GM19468 (cell line): Measurements from ENCODE around the gene MCF2L.

Experiments
- ATAC-seq: cut with Tn5 transposase; IDR thresholded peaks from one replicate; pipeline ENCODE4 v1.9.1; 2021; ENCODE audit warnings: mild to moderate bottlenecking, moderate library complexity, moderate number of reproducible peaks; ENCODE audit not compliant: unreplicated experiment; ENCODE audit errors: extremely low read depth

MCF2L gene

DNA sequence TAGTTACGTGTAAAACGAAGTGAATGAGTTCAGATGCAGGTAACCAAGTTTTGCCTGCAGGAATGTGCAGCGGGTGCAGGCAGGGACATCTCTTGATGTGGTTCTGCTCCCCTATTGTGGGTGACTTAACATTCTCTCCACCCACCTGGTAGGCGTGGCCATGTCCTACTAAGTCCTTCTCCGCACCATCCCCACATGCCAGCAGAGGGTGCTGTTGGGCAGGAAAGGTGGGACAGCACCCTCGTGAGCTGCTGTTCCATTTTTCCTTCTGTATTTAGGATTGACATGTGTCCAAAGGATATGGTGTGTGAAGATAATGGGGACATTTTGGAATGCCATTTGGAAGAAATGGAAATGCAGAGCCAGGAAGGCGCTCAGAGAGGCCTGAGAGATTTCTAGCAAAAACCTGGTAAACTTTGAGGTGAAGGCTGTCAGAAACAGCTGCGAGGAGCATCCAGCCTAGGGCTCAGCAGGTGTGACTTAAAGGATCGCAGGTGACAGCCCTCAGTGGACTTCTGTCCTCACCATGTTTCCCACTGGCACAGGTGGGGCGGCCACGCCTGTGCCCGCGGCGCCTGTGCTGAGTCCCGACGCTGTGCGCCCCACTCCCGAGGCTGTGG, 26.2 kb upstream of the MCF2L start:
- peak; percentile 89 for ATAC-seq

DNA sequence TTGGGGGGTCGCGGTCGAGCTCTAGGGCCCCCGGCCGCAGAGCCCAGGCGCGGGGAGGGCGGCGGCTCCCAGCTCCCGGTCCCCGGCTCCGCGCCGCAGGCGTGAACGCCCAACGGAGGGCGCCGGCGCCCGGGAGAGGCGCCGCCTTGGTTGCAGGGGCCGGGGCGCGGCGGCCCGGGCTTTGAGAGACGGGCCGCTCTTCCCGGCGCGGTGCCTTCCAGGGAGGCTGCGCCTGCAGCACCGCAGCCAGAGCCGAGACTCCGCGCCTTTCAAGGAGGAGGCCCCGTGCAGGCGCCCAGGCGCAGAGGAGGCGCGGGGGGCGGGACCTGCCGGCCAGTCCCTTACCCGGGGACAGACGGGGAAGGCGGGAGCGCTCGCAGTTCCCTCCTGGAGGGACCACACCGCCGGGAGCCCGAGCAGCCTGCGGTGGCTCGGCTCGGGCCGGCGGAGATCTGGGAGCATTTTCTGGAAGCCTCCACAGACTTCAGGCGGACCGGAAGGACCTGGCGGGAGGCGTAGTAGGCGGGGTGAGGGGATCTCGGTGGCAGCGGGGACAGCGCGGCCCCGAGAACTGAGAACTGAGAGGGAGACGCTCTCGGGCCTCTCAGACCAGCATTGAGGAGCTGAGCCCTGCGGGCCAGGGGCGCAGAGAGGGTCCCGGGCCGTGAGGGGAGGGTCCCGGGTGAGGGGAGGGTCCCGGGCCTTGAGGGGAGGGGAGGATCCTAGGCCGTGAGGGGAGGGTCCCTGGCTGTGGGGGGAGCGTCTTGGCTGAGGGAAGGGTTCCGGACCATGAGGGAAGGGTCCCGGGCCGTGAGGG, 25.5 kb upstream of the MCF2L start:
- no peak for ATAC-seq

DNA sequence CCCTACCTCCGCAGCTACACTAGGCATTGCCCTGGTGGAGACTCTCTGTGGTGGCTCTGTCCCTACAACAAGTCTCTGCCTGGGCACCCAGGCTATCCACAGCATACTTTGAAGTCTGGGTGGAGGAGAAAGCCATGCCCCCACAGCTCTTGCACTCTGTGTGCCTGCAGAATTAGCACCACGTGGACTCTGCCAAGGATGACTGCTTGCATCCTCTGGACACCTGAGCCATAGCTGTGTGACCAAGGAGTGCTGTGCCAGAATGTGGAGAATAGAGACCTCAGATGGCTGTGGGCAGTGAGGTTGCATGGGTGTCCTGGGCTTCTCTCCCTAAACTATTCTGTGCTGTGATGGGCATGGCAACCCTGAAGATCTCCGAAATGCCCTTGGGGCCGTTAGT, 21.2 kb upstream of the MCF2L start:
- no peak for ATAC-seq

DNA sequence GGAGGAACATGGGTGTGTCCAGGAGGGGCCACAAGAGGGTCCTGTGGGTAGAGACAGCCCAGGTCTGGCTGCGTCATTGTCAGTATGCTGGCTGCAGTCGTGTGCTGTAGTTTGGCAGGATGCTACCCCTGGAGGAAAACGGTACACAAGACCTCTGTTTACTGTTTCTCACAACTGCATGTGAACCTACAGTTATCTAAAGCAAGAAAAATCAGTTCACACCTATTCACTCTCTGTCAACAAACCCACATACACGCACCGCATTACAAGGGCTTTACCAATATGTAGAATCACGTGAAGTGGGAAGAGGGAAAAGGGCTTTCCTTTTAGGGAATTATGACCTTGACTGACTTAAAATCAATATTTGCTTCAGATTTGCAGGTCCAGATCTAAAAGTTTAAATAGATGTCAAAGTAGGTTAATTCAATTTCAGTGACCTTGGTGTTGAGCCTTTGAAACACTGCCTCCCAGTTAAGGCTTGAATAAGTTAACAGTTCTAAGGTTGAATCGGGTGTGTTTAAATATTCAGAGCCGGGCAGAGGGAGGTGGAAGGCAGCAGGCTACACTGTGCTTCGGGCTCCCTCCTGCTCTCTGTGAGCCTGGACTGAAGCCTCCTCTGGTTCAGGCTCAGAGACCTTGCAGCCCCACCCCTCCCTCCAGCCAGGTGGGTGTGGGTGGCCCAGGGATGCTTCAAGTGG, 17.2 kb upstream of the MCF2L start:
- no peak for ATAC-seq

DNA sequence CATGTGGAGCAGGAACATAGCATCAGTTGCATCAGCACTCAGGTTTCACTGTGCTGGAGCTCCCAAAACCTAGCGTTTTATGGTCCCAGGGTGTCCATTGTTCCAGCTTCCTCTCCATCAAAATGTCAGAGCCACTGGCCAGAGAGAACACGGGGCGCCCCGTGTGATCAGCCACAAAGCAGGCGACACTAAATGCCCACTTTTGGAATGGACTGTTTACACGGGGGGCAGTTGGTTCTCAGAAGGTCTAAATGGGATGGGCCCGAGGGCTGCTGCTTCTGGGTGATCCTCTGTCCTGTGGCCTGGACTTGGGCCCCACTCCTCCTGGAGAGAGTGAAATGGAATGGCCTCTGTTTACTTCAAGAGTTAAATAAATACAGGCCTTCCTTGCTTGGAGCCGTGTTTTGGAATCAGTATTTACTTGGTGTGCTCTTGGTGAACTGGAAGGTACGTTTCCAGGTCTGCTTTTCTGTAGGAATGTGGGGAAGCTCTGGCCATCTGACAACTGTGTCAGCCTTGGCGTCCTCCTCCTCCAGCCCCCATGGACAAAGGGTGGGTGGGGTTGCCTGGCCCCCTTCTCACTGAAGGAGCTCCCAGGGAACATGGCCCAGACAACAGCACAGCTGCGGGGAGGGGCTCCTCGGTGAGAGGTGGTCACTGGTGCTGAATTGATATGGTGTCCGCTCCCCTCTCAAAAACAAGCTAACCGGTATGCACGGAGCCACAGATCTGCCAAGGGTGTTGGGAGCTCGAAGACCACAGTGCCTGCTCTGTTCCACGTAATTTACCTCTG, 16.1 kb upstream of the MCF2L start:
- ATAC-seq = no peak

DNA sequence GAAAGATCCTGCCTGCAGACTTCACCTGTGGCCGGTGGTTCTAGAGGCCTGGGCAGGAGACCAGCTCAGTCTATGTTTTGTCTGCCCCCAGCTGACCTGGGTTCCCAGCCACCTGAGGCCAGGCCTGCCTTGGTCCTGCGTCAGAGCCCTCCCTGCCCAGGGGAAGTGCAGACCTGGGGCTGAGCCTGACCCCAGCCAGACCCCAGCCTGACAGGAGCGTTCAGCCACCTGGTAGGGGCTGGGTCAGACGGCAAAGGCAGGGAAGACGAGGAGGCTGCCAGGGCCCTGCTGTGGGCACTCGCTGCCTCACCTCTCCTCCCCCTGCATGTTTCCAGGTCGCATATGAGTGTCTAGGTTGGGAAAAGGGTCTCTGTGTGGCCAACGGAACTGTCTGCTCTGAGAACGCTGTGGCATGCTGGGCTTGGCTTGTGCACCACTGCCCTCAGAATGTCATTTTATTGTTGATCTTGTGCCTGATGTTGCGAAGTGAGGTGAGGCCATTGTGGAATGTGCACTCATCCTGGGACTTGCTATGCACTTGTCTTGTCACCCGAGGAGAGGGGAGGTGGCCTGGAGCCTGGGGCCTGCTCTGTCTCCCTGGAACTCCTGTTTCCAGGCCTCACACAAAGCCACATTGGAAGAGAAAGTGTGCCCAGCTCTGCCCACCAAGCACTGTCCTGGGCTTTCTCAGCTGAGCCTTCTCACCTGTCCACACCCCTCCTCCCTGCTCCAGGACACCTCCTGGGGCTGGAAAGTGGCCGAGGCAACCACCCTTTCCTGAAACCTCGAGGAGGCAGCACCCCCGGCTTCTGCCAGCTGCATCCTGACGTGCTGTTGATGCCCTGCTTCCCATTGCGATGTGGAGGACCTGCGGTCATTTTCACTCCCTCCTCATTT, 15.2 kb upstream of the MCF2L start:
- ATAC-seq = no peak

DNA sequence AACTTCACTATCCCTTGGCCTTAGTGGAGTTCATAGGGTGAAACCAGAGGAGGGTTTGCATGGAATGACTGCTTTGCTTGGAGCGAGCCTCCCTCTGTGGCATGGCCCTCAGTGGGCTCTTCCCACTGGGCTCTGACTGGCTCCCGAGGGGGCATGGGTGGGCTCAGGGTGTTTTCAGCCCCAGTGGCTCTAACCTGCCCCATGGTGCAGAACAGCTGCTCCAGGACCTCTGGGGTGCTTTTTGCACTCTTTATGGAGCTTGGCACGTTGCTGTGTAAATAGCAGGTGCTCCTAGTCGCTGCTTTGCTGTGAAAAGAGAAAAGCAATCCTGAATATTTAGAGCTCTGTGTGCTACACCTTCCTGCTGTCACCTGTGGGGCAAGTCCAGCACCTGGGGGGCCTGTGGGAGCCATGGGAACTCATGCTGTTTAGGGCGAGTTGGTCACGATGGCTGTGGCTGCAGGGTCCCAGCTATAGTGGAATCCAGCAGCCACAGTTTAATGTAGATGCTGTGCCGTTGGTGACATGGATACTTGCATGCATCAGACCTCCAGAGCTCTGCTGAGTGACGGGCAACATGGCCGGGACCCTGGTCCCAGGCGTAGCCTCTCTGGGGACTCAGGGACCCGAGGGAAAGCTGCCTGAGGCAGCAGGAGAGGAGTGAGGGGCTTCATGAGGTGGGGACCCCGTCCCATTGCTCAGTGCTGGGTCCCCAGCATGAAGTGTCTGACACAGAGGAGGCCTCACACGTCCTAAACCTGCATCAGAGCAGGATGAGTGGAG, 14.3 kb upstream of the MCF2L start:
- no peak for ATAC-seq

DNA sequence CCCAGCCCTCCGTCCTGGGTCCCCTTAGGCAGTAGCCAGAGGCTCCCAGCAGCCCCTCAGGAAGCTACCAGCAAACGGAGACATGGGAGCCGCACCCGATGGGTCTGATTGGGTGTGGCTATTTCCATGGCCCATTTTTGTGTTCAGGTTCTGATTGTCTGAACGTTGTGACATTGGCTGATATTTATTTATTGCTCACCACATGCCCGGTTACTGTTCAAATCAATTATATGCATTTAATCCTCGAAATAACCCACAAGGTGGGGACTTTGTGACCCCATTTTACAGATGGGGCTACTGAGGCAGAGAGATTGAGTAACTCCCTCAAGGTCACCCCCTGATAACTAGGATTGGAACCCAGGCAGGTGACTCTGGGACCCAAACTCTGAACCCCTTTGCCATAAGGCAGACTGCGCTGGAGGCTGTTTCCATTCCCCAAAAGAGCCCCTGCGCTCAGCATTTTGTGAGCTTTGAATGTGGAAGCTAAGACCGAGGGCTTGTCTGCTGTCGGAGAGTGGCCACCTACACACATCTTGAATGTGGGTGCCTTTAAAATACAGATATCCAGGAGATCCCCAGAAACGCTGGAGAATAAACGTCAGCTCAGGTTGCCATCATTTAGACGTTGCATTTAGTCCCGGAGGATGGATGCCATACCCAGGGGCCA, 13.6 kb upstream of the MCF2L start:
- no peak for ATAC-seq

DNA sequence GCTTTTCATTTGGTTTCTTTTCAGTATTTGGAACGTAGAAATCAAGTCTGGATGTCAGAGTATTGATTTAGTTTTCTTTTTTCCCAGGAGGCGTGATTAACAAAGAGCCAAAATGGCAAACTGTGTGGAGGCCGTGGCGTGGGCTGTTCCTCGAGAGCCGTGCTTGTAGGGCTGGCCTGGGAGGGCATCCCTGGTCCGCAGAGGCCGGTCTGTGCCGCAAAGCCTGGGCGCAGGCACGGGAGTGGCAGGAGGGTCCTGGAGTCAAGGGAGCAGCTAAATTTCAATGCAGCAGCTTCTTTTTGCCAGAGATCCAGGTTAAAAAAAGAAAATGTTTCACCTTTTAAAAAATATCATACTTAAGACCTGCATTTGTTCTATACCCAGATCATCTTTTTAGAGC, 13.1 kb upstream of the MCF2L start:
- no peak for ATAC-seq

DNA sequence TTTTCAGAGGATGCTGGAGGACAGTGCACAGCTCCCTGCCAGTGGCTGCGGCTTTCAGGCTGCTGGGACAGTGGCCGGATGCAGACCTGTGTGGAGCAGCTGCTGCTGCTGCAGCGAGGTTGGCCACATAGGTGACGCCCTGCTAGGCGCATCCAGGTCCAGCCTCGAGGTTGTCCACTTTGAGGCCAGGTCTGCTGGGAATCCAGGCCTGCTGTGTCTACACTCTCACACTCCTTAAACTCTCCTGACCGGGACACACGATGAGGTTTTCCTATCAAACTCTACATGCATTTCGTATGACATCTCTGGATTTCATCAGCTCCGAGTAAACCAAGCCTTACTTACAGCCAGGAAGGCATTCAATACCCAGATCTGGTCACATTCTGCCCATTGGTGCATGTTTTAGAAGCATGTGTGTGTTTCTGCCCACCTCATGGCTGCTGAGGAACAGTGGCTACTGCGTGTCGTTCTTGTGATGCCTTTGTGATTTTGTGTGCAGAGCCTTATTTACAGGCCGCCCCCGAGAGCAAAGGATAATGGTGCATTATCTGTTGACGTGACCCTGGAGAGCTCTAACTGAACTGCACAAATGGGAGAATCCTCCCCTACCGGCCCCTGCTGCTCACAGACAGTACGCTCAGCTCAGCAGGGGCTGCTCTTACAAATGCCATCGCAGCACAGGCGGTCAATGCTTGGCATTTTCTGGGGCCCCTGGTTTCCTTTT, 12.3 kb upstream of the MCF2L start:
- no peak for ATAC-seq

DNA sequence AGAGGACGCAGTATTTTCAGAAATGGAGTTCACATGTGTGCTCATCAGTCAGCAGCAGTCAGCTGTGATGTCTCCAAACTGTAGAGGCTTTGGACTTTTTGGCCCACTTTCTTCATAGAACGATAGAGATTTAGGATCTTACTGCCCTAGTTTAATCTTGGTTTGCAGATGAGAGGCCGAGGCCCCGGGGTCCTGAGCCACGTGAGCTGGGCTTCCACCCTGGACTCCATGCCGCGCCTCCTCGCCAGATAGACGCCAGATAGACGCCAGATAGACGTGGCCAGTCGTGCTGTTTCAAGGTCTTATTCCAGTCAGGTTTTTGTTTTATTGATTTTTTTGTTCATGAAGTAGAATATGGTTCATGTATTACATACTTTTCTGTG, 11.7 kb upstream of the MCF2L start:
- no peak for ATAC-seq

DNA sequence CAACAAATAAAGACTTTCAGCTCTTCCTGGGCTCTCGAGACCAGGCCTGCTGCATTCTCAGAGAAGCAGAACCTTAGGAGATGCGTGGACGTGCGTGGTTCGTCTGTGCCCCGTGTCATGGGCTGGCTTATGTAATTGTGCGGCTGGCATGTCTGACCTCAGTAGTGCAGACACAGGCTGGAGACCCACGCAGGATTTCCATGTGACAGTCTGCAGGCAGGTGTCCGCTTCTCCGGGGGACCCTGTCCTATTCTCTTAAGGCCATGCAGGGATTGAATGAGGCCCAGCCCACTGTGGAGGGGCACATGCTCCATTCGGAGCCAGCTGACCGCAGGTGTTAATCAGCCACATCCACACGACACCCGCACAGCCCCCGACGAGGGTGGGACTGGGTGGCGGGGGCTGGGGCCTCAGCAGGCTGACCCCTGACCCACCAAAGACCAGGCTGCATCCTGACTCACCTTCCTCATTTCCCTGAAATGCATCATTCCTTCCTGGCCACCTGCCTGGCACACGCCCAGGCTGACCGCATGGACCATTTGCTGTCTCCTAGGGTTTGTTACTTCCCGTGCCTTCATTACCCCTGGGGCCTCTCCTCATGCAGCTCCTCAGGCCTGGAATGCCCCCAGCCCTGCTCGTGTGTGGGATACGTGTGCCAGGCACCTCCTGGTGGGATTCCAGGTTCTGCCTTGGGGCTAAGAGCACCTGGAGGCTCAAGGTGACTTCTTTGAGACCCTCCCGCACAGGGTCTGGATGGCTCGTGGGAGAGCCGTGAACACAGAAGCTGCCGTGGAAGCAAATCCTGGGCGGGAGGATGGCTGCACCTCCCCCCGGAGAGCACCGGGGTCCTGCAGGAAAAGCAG, 10.7 kb upstream of the MCF2L start:
- no peak for ATAC-seq

DNA sequence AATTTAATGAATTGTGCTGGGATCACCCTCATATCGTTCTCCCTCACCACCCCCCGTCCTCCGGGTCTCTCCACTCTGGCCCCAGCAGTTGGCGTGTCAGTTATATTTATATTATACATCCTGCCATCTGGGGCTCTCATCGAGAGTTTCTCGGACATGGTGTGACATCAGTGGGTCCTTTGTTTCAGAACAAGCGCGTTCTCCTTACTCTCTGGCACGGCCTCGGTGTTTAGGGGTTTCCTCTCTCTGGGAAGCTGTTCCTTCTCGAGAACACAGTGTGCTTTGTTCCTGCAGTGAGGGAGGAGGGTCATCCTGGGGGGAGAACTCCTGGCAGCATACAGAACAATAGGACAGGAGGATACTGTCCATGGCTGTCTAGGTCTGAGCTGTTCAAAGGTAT, 9.8 kb upstream of the MCF2L start:
- ATAC-seq = no peak

DNA sequence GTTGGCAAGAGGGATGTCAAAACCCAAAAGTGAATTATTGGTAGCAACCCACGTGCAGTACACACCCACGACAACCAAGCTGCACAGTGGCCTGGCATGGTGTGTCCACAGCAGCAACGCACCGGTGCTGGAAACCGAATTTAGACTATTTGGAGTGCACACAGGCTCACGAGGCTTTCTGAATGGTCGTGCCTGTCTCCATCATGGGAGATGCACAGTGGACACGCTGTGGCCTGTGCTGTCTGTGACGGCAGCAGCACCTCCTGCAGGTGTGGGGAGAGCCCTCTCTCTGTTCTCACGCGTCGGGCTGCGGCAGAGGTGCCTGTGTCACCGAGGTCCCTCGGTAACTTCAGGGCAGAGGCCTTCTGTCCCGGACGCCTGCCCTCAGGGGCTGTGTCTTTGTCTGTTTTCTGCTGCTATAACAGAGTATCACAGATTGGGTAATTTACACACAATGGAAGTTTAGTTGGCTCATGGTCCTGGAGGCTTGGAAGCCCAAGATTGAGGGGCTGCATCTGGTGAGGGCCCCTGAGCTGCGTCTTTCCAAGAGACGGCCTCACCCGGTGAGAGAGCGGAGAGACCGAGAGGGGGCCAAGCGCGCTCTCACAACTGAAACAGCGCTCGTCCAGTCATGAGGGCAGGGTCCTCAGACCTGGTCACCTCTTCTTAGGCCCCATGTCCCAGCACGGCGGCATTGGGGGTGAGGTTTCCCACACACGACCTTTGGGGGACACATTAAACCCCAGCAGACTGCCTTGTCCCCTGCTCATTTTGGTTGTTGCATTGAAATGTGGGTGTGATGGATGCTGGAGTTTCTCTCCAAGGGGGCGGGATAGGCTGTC, 9.1 kb upstream of the MCF2L start:
- ATAC-seq = no peak

DNA sequence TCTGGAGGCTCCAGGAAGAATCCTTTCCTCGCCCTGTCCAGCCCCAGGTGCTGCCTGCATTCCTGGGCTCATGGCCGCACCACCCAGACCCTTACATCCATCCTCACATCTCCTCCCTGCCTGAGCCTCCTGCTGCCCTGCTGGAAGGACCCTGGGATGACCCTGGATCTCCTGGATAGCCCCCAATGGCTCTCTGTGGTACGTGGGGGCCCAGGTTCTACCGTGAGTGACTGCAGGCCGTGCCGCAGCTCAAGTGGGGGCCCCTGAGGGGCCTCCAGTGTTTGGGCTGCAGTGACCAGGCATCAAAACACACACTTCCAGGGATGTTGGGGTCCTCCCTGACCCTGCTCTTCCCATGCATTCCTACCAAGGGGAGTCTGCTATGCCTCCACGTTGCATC, 8.3 kb upstream of the MCF2L start:
- ATAC-seq = no peak
